ENCODE data around the gene FGD3. TPM values are rescaled to one million over a fixed set of nuclear protein-coding genes. Genes with fewer than 3 reads are reported as not detected.
A peak's percentile ranks its signal among the peaks of the same experiment; 100 is the strongest.

The FGD3 gene
- total RNA-seq, 2 experiments from 2014 or later = 41.8 to 66.7 TPM

DNA sequence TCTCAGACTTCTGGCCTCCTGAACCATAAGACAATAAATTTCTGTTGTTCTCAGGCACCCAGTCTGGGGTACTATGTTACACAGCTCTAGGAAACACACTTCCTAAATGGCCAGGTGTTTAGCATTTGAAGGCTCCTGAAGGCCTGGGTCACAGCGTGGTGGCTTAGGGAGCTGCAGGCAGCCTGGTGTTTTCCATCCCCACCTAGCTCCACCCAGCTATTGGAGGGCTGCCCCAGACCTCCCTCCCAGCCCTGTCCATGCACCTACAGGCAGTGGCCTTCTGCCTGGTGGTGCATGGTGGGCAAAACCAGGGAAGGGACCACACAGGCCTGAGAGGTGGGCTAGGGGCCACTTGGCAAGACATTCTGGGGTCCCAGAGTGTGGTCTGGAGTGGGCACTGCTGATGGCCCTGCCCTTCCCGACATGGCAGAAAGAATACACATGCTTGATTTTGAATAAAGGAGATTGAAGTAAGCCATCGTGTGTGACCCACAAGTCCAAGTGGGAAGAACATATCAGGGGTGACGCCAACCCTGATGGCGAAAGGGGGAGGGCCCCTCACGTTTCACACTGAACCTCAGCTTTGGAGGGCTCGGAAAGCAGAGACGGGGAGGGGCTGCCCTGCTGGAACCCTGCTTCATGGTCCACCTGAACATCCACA, 109.8 kb downstream of the FGD3 start:
- H3K4me3 Mint-ChIP-seq = no peak overlapping the region
- CTCF ChIA-PET = interaction anchor here (0.6 to 1.4 kb wide), 3 partner anchors 26 to 81 kb away, joined by 3 read pairs; no protein-coding TSS in a partner anchor

DNA sequence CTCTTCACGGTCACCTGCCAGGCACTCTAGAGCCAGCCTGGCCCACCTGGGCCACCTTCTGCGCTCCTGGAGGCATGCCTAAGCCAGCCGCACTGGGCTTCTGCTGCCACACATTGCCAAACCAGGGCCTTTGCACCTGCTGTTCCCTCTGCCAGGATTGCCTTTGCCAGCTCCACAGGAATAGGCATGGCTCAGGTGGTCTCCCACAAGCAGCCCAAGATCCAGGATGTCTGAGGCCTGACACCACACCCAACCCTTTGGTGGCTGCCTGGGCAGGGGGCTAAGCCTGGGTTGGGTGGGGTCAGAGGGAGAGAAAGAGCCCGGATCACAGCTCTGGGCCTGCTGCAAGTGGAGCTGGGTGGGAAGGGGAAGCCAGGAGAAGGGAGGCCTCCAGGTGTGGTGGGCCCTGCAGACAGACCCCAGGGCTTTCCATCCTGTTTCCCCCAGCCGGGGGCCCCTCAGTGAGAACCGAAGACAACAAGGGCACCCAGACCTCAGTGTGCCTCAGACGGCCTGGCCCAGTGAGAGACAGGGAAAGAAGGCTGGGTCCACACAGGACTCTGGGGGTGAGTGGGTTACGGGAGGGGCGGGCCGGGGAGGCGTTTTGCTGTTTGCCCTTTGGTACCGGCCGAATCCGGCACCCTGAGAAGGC, 110.5 kb downstream of the FGD3 start:
- no peaks in the 10 kb centered on the region for H3K27me3 Mint-ChIP-seq
- peaks cover 13% of the 10 kb centered on the region for H3K36me3 Mint-ChIP-seq (ENCODE audit: low read depth)
- peak overlapping the region; percentile 48 for H3K4me3 Mint-ChIP-seq
- intact Hi-C loops (cut with DNase I, micrococcal nuclease) = loop anchor here (1.0 to 2.0 kb wide), 4 partner anchors 37 to 93 kb away; partner anchors contain the start of gene CARD19 (in 1 of the 2)
- peak overlapping the region; percentile 77 for H3K27ac Mint-ChIP-seq
- H3K4me1 Mint-ChIP-seq = peaks cover 50% of the 10 kb centered on the region
- POLR2A ChIA-PET = no interaction called here
- DNase-seq (no peak), ATAC-seq (peak; percentile 7)
- H3K9me3 Mint-ChIP-seq (ENCODE audit: low read depth) = no peaks in the 10 kb centered on the region
- CTCF ChIA-PET = interaction anchor here (0.6 to 1.4 kb wide), 2 partner anchors 51 to 80 kb away, joined by 3 read pairs; no protein-coding TSS in a partner anchor

More for the DNA sequence above, 109.8 kb downstream of the FGD3 start:
- no peak for DNase-seq
- no peak for ATAC-seq
- Mint-ChIP-seq H3K9me3 (ENCODE audit: low read depth) (no peaks in the 10 kb centered on the region), H3K4me1 (peaks cover 44% of the 10 kb centered on the region), H3K27ac (no peak overlapping the region), H3K36me3 (ENCODE audit: low read depth) (peaks cover 10% of the 10 kb centered on the region), H3K27me3 (no peaks in the 10 kb centered on the region)
- POLR2A ChIA-PET = no interaction called here
- intact Hi-C loops (cut with DNase I, micrococcal nuclease) = no loop called here

DNA sequence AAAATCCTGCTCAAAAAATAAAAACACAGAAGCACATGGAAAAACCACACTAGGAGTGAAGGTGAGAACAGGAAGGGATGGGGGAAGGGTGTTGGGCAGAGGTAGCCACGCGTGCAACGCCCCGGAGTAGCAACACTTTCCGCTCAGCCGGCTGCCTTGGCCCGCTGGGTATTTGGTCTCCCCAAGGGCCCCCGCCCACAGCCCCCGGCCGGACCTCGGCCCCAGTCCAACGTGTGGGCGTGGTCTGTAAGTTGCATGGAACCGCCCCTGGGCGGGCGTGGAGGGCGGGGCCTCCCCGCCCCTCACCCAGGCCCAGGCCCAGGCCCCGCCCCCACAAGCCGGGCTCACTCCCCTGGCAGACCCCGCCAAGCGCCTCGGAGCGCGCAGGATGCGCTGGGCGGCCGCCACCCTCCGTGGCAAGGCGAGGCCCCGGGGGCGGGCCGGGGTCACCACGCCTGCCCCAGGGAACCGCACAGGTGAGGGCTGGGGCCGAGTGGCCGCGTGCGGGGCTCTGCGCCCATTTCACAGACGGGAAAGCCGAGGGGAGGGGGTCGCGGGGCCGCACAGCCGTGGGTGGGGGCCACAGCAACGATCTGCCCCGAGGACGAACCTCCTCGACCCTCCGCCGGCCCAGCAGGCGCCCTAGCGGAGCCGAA, 111.2 kb downstream of the FGD3 start, which contains the start of gene SUSD3:
TSS of gene SUSD3 (plus strand) at position 347 of the 656 bp plus-strand sequence. CDS start at position 389, 42 bp downstream.
- Mint-ChIP-seq H3K4me3 (peak within 1 kb of the TSS; percentile 90), H3K9me3 (ENCODE audit: low read depth) (no peaks in the 10 kb centered on the region), H3K36me3 (ENCODE audit: low read depth) (peaks cover 13% of the 10 kb centered on the region), H3K27ac (peak within 1 kb of the TSS; percentile 98), H3K27me3 (no peaks in the 10 kb centered on the region), H3K4me1 (peaks cover 55% of the 10 kb centered on the region)
- peak; percentile 66 for ATAC-seq
- intact Hi-C loops (cut with DNase I, micrococcal nuclease) = loop anchor here (1.0 to 2.0 kb wide), 5 partner anchors 30 to 94 kb away; partner anchors contain the start of gene CARD19 (in 1 of the 2)
- ChIA-PET CTCF (interaction anchor here (1.4 to 2.4 kb wide), 3 partner anchors 50 to 57 kb away, joined by 3 to 9 read pairs (median 5); no protein-coding TSS in a partner anchor), POLR2A (interaction anchor here (2.8 kb wide), 1 partner anchor 33 kb away, joined by 11 read pairs; no protein-coding TSS in a partner anchor)
- DNase-seq = peak; percentile 86

DNA sequence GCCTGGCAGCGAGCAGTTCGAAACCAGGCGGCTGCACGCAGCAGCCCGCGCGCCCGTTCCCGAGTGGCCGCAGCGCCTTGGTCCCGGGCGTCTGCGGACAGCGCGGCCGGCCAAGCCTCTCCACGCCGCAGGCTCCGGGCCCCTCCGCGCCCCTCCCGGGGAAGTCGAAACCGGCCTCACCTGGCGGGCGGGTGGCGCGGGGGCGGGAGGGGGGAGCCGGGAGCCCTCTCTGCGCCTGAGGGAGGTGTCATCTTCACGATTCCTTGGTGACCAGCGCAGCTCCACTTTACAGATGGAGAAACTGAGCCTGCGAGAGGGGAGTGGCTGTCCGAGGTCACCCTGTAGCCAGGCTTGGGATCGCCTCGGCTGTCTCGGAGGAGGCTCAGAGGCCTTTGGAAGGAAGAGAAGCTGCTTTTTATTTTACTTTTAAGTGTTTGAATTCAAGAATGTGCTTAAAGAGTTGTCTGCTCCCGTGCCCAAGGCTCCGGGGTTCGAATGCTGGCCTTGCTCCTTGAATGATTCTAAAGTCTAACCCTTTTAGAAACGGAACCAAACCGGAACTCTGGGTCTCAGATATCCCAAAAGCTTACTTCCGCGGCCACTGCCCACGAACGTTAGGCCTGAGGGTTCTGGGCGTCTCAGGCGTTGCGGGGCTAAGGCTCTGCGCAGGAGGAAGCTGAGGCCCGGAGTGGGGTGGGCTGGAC, 111.8 kb downstream of the FGD3 start:
- no peaks in the 10 kb centered on the region for H3K27me3 Mint-ChIP-seq
- peak overlapping the region; percentile 90 for H3K4me3 Mint-ChIP-seq
- intact Hi-C loops (cut with DNase I, micrococcal nuclease) = loop anchor here in 1 of 2 experiments (1.0 to 2.0 kb wide), 3 partner anchors 31 to 94 kb away; no protein-coding TSS in a partner anchor
- no peaks in the 10 kb centered on the region for H3K9me3 Mint-ChIP-seq (ENCODE audit: low read depth)
- H3K27ac Mint-ChIP-seq = peak overlapping the region; percentile 98
- DNase-seq = peak; percentile 63
- ChIA-PET CTCF (interaction anchor here (0.7 to 2.4 kb wide), 5 partner anchors 9 to 72 kb away, joined by 3 to 9 read pairs (median 3); no protein-coding TSS in a partner anchor), POLR2A (interaction anchor here (1.1 to 2.8 kb wide), 3 partner anchors 33 to 40 kb away, joined by 3 to 11 read pairs (median 7); partner anchors contain the start of gene CARD19)
- peaks cover 16% of the 10 kb centered on the region for H3K36me3 Mint-ChIP-seq (ENCODE audit: low read depth)
- ATAC-seq = peak; percentile 8
- peaks cover 58% of the 10 kb centered on the region for H3K4me1 Mint-ChIP-seq

DNA sequence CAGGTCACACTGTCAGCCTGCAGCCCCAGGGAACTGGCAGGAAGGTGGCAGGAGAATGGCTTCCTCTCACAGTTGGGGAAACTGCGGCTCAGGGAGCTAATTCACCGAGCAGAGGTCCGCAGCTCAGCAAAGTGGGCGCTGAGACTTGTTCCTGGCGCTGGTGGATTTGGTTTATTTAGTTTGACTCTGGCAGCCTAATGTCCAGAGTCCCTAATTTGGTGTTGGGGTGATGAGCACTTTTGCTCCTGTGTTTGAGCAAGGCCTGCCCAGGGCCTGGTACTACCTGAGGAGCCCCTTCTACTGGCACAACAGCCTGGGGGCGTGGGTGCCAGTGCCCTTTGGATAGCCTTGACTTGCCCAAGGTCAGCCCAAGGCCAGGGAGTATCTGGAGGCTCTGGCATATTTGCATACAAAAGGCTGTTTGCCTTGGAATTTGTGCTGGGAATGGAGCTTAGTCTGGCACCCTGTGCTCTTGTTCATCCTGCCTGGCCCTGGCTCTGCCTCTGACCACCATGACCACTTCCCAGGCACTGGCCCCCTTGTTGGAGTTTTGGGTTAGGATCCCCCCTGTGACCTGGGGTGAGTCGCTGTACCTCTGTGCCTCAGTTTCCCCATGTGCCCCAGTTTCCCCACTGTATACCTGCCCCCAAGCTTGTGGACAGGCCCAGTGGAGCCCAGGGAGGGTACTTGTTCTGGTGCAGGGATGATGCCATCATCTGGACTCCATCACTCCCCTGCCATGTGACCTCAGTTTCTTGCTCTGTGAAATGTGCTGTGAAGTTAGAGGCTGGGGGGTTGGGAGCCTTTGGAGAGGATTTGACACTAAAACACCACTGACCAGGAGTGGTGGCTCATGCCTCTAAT, 112.6 kb downstream of the FGD3 start:
- CTCF ChIA-PET = interaction anchor here (0.7 to 2.4 kb wide), 11 partner anchors 8 to 396 kb away, joined by 3 to 9 read pairs (median 3); no protein-coding TSS in a partner anchor
- Mint-ChIP-seq H3K27me3 (no peaks in the 10 kb centered on the region), H3K4me3 (peak overlapping the region; percentile 90), H3K9me3 (ENCODE audit: low read depth) (no peaks in the 10 kb centered on the region), H3K36me3 (ENCODE audit: low read depth) (peaks cover 21% of the 10 kb centered on the region), H3K27ac (peak overlapping the region; percentile 98), H3K4me1 (peaks cover 65% of the 10 kb centered on the region)
- intact Hi-C loops (cut with DNase I, micrococcal nuclease) = loop anchor here (1.0 to 5.0 kb wide), 8 partner anchors 31 to 507 kb away; partner anchors contain the start of gene NINJ1 (in 1 of the 2)
- ATAC-seq (no peak), DNase-seq (no peak)
- POLR2A ChIA-PET = interaction anchor here (0.7 to 2.8 kb wide), 5 partner anchors 30 to 39 kb away, joined by 3 to 11 read pairs (median 3); partner anchors contain the start of gene CARD19

DNA sequence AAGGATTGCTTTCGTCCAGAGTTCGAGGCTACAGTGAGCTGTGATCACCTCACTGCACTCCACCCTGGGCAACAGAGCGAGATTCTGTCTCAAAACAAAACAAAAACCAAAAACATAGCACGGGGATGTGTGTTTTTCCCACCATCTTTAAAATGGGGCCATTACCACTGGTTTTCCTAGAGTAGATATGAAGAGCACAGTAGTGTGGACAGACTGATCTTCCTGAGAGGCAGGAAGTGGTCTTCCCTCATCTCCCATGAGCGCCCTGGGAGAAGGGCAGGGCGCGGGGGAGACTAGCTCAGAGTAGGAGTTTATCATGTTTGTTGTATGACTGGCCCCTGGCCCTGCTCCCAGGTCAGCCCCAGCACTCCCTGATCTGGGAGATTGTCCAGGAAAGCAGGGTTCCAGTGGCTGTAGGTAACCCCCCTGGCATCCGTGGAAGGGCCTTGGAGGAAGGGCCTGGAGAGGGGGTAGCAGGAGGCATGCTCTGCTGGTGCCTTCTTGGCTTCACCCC, 113.5 kb downstream of the FGD3 start:
- intact Hi-C loops (cut with DNase I, micrococcal nuclease) = loop anchor here (1.0 to 5.0 kb wide), 5 partner anchors 30 to 506 kb away; partner anchors contain the start of gene NINJ1 (in 1 of the 2)
- CTCF ChIA-PET = interaction anchor here (0.7 to 2.4 kb wide), 8 partner anchors 23 to 395 kb away, joined by 3 to 9 read pairs (median 3); no protein-coding TSS in a partner anchor
- DNase-seq (peak; percentile 57), ATAC-seq (peak; percentile 6)
- Mint-ChIP-seq H3K27me3 (no peaks in the 10 kb centered on the region), H3K36me3 (ENCODE audit: low read depth) (peaks cover 23% of the 10 kb centered on the region), H3K4me3 (peak overlapping the region; percentile 90), H3K4me1 (peaks cover 69% of the 10 kb centered on the region), H3K9me3 (ENCODE audit: low read depth) (no peaks in the 10 kb centered on the region), H3K27ac (peak overlapping the region; percentile 98)
- POLR2A ChIA-PET = interaction anchor here (0.7 to 2.8 kb wide), 4 partner anchors 30 to 36 kb away, joined by 3 to 11 read pairs (median 6); no protein-coding TSS in a partner anchor

DNA sequence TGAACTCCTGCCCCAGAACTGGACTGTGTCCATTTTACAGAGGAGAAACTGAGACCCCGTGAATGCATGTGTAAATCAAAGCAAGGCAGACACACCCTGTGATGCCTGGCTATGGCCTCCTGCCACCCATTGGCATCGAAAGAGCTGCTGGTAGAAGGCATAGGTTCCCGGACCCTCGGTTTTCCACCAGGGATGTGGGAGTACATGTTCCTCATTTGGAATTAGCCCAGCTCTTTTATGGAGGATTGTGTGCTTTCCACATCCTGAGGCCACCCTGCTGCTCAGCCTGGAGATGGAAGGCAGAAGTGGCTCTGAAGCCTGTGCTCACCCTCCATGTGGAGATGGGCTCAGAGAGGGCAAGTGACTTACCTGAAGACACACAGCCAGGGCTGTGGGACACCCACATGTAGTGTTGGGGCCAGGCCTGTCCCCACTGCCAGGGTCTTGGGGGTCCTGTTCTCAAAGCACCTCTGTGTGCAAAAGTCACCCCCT, 114.0 kb downstream of the FGD3 start:
- Mint-ChIP-seq H3K9me3 (ENCODE audit: low read depth) (no peaks in the 10 kb centered on the region), H3K4me3 (peak overlapping the region; percentile 90), H3K27ac (peak overlapping the region; percentile 98), H3K27me3 (no peaks in the 10 kb centered on the region), H3K36me3 (ENCODE audit: low read depth) (peaks cover 28% of the 10 kb centered on the region), H3K4me1 (peaks cover 74% of the 10 kb centered on the region)
- no peak for DNase-seq
- ChIA-PET POLR2A (interaction anchor here (0.7 to 2.8 kb wide), 2 partner anchors 31 to 33 kb away, joined by 9 to 11 read pairs; no protein-coding TSS in a partner anchor), CTCF (interaction anchor here (1.0 to 2.4 kb wide), 5 partner anchors 22 to 107 kb away, joined by 3 to 9 read pairs (median 4); no protein-coding TSS in a partner anchor)
- no peak for ATAC-seq
- intact Hi-C loops (cut with DNase I, micrococcal nuclease) = loop anchor here (5.0 kb wide), 3 partner anchors 34 to 506 kb away; no protein-coding TSS in a partner anchor

DNA sequence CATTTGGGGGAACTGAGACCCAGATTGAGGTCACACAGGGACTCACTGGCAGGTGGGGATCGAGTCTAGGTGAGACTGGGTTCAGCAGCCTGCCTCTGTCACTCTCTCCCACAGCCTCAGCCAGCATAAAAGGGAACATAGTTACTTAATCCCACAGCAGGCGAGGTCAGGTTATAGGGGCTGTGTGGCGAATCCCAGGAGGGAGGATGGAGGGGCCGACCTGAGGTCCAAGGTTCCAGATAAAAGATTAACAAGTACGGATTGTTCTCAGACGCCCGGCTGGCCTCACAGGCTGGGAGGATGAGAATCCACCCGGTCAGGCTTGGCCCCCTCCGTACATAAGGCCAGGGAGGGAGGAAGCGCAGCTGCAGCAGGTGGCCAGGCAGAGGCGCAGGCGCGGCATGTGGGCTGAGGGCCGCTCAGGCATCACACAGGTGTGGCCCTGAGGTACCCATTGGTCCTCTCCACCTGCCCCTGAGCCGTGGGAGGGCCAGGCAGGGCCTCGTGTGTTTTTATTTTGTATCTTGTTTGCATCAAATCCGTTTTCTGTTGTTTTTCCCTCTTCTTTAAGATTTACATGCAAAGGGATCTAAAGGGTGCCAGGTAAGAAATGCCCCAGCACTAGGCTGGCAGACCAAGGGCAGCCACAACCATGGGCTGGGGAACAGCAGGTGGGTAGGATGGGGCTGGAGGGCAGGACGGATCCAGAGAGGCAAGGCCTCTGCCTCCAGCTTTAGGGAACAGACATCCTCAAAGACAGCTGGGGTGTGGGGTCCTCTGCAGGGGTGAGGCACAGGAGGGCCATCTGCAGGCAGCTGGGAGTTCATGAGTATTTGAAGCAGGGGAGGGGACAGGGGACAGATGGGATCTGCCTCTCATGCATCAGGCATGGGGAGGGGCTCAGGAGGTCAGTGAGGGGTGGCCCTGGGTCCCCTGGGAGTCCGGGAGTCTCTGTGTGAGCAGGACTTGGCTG, 114.8 kb downstream of the FGD3 start:
- CTCF ChIA-PET = interaction anchor here (1.2 kb wide), 1 partner anchor 105 kb away, joined by 3 read pairs; no protein-coding TSS in a partner anchor
- Mint-ChIP-seq H3K27me3 (no peaks in the 10 kb centered on the region), H3K27ac (peak overlapping the region; percentile 98), H3K4me1 (peaks cover 79% of the 10 kb centered on the region), H3K9me3 (ENCODE audit: low read depth) (no peaks in the 10 kb centered on the region), H3K4me3 (peak overlapping the region; percentile 90), H3K36me3 (ENCODE audit: low read depth) (peaks cover 32% of the 10 kb centered on the region)
- intact Hi-C loops (cut with DNase I, micrococcal nuclease) = loop anchor here (5.0 kb wide), 3 partner anchors 35 to 505 kb away; no protein-coding TSS in a partner anchor
- POLR2A ChIA-PET = no interaction called here
- DNase-seq (peak; percentile 68), ATAC-seq (no peak)

All from activated CD4-positive, alpha-beta T cell treated with anti-CD3 and anti-CD28 coated beads for 36 hours (primary cell).